ENCODE data around the gene WDFY4. TPM values are rescaled to one million over a fixed set of nuclear protein-coding genes. Genes with fewer than 3 reads are reported as not detected.

WDFY4 gene
- total and polyA plus RNA-seq, 4 experiments from 2014 or later = 0.29 to 1.00 (median 0.81) TPM; not detected in 1

DNA sequence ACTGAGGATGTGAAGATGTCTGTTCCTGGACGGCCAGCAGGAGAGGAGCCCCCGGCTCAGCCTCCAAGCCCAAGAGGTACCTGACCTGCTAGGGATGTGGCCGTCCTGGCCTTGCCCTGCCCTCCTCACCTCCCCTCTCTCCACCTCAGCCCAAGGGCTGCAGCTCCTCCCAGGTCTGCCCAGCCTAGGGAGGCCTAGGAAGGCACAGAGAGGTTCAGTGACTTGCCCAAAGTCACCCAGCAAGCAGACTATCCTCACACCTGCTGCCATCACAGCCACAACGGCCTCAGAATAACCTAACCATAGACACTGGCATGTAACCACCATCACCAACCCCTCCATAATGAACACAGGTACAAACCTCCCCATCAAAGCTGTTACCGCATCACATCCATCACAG is 293.6 kb downstream of the WDFY4 start:
- H3K27me3 Mint-ChIP-seq = peaks cover 2 to 5% of the 10 kb centered on the region in 2 donors
- CTCF ChIA-PET (ENCODE audit: partially characterized antibody) = interaction anchor here (1.2 to 6.4 kb wide), 4 partner anchors 11 to 540 kb away, joined by 3 to 45 read pairs (median 4); no protein-coding TSS in a partner anchor
- H3K27ac ChIP-seq (ENCODE audit: low read depth, low read length) = no peak overlapping the region
- H3K36me3 ChIP-seq (ENCODE audit: insufficient read depth, low read length) = no peaks in the 10 kb centered on the region
- no peak overlapping the region for H3K27ac Mint-ChIP-seq
- intact Hi-C loops (cut with micrococcal nuclease) = no loop called here
- DNase-seq = no peak
- no peaks in the 10 kb centered on the region for H3K9me3 Mint-ChIP-seq
- no peaks in the 10 kb centered on the region for H3K27me3 ChIP-seq (ENCODE audit: insufficient read depth, low read length)
- H3K36me3 Mint-ChIP-seq = no peaks in the 10 kb centered on the region
- H3K9me3 ChIP-seq (ENCODE audit: control insufficient read depth in 1 of 2, low read length in 2 of 2) = no peaks in the 10 kb centered on the region
- no peaks in the 10 kb centered on the region for H3K4me1 ChIP-seq (ENCODE audit: insufficient read depth, low read length)
- POLR2A ChIA-PET (ENCODE audit: partially characterized antibody) = no interaction called here
- H3K4me1 Mint-ChIP-seq = no peaks in the 10 kb centered on the region
- no peak overlapping the region for H3K4me3 Mint-ChIP-seq
- H3K4me3 ChIP-seq (ENCODE audit: low read length in 2 of 2) = no peak overlapping the region

DNA sequence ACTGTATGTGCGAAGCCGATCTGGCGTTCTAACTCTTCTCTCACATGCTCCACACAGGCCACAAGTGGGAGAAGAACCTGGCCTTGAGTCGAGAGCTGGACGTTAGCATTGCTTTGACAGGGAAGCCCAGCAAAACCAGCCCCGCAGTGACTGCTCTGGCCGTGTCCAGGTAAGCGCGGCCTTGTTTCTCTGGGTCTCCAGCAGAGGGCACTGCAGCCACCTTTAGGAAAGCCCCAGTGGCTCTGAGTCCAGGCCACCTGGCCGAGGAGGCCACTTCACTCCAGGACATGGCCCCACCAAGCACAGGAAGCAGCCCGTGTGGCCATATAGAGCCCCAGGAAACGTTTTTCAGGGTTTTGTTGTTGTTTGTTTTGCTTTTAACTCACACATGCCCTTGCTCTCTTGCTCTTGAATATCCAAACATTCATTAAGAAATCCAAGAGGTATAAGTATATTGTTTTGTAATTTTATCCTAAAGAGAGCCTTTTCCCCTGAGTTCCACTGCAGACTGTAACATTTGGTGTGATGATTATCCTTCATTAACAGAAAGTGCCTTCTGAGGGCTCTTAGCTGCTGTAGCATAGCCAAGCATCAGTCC is 296.7 kb downstream of the WDFY4 start:
- intact Hi-C loops (cut with micrococcal nuclease) = loop anchor here (2.0 kb wide), 1 partner anchor 537 kb away; no protein-coding TSS in a partner anchor
- Histone ChIP-seq H3K9me3 (ENCODE audit: control insufficient read depth in 1 of 2, low read length in 2 of 2) (no peaks in the 10 kb centered on the region), H3K36me3 (ENCODE audit: insufficient read depth, low read length) (no peaks in the 10 kb centered on the region), H3K27me3 (ENCODE audit: insufficient read depth, low read length) (no peaks in the 10 kb centered on the region), H3K27ac (ENCODE audit: low read depth, low read length) (no peak overlapping the region), H3K4me1 (ENCODE audit: insufficient read depth, low read length) (no peaks in the 10 kb centered on the region), H3K4me3 (ENCODE audit: low read length in 2 of 2) (no peak overlapping the region)
- ChIA-PET POLR2A (ENCODE audit: partially characterized antibody) (no interaction called here), CTCF (ENCODE audit: partially characterized antibody) (interaction anchor here (1.2 to 6.4 kb wide), 3 partner anchors 9 to 530 kb away, joined by 3 to 45 read pairs (median 12); no protein-coding TSS in a partner anchor)
- Mint-ChIP-seq H3K27me3 (peaks cover 0 to 2% of the 10 kb centered on the region in 2 donors), H3K4me3 (no peak overlapping the region), H3K27ac (no peak overlapping the region), H3K4me1 (no peaks in the 10 kb centered on the region), H3K36me3 (no peaks in the 10 kb centered on the region), H3K9me3 (no peaks in the 10 kb centered on the region)
- peak in 4 of 5 donors; percentile 12 to 25 (median 22) for DNase-seq

DNA sequence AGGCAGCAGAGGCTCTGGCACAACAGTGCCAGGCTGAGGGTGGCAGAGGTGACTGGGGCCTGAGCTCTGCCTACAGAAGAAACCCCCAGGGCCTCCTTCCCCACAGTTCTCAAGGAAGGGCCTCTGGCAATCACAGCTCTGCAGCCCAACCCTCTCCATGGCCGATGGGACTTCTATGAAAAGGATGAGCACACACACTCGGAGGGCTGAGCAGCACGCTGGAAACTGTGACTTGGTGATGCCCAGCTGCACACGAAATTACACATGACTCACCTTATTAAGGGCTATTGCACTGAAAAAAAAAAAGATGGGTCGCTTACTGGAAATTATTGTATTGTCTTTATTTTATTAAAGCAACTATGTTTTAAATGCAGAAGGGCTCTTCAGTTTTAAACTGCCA is 297.9 kb downstream of the WDFY4 start:
- ChIA-PET POLR2A (ENCODE audit: partially characterized antibody) (no interaction called here), CTCF (ENCODE audit: partially characterized antibody) (interaction anchor here (1.2 to 6.4 kb wide), 3 partner anchors 8 to 528 kb away, joined by 3 to 45 read pairs (median 12); no protein-coding TSS in a partner anchor)
- H3K4me3 Mint-ChIP-seq = no peak overlapping the region
- Histone ChIP-seq H3K4me3 (ENCODE audit: low read length in 2 of 2) (no peak overlapping the region), H3K27me3 (ENCODE audit: insufficient read depth, low read length) (no peaks in the 10 kb centered on the region), H3K27ac (ENCODE audit: low read depth, low read length) (no peak overlapping the region), H3K4me1 (ENCODE audit: insufficient read depth, low read length) (no peaks in the 10 kb centered on the region), H3K9me3 (ENCODE audit: control insufficient read depth in 1 of 2, low read length in 2 of 2) (no peaks in the 10 kb centered on the region), H3K36me3 (ENCODE audit: insufficient read depth, low read length) (no peaks in the 10 kb centered on the region)
- intact Hi-C loops (cut with micrococcal nuclease) = no loop called here
- no peak for DNase-seq
- no peak overlapping the region for H3K27ac Mint-ChIP-seq
- H3K36me3 Mint-ChIP-seq = no peaks in the 10 kb centered on the region
- H3K27me3 Mint-ChIP-seq = no peaks in the 10 kb centered on the region
- no peaks in the 10 kb centered on the region for H3K4me1 Mint-ChIP-seq
- no peaks in the 10 kb centered on the region for H3K9me3 Mint-ChIP-seq

DNA sequence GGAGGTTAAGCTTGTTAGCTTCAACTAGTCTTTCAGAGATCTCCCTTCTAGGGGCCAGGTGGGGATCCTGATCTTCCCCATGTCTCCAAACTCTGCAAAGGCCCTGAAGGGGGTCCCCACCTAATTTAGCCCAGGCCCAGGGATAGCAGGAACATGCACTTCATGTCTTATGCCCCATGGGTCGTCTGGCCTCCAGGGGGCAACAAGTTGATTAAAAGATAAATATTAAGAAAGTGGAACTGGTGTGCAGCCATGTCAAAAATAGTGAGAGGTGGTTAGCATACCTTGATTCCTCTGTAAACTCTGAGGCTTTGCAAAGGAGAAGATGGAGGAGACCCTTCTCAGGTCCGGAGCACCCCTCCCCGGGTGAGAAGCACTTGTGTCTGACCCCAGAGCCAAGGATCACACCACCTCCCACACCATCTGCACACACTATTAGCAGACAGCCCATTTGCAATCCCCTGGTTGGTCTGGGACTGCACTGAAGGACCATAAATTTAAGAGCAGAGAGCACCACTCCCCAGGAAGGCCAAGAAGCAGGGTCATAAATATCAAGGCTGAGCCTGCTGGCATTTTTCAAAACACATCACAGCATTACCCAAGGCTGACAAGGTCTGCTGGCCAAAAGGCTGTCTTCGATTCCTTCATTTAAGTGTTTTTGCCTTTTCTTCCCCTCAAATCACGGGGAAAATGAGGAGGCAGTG is 299.1 kb downstream of the WDFY4 start:
- no peak overlapping the region for H3K27ac Mint-ChIP-seq
- H3K9me3 Mint-ChIP-seq = no peaks in the 10 kb centered on the region
- no peak overlapping the region for H3K4me3 Mint-ChIP-seq
- no peak for DNase-seq
- Histone ChIP-seq H3K4me3 (ENCODE audit: low read length in 2 of 2) (no peak overlapping the region), H3K4me1 (ENCODE audit: insufficient read depth, low read length) (no peaks in the 10 kb centered on the region), H3K9me3 (ENCODE audit: control insufficient read depth in 1 of 2, low read length in 2 of 2) (no peaks in the 10 kb centered on the region), H3K27ac (ENCODE audit: low read depth, low read length) (no peak overlapping the region), H3K27me3 (ENCODE audit: insufficient read depth, low read length) (no peaks in the 10 kb centered on the region), H3K36me3 (ENCODE audit: insufficient read depth, low read length) (no peaks in the 10 kb centered on the region)
- POLR2A ChIA-PET (ENCODE audit: partially characterized antibody) = no interaction called here
- intact Hi-C loops (cut with micrococcal nuclease) = no loop called here
- H3K4me1 Mint-ChIP-seq = no peaks in the 10 kb centered on the region
- no peaks in the 10 kb centered on the region for H3K27me3 Mint-ChIP-seq
- no peaks in the 10 kb centered on the region for H3K36me3 Mint-ChIP-seq
- CTCF ChIA-PET (ENCODE audit: partially characterized antibody) = interaction anchor here (1.0 to 6.4 kb wide), 3 partner anchors 180 to 527 kb away, joined by 3 to 45 read pairs (median 12); no protein-coding TSS in a partner anchor

DNA sequence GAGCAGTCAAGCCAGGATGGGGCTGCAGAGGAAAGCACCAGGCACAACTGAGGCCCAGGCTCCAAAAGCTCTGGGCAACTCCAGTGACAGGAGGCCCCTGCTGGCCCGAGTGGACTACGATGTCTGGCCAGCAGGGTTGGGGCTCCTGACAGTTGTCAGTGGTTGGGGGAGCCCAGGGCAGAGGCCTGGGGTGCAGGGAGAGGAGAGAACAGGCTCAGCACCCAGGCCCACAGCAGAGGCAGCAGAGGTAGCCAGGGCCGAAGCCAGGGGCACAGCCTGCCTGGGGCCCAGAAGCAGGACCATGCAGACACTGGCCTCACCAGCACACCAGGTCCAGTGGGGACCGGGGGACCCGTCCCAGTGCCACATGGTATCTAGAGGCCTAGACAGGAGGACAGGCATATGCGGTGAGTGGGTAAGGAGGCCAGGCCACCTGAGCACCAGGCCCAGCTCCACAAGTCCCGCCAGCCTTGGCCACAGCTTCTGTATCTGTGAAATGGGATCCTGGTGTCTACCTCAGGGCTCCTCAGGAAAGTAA is 301.0 kb downstream of the WDFY4 start:
- Histone ChIP-seq H3K9me3 (ENCODE audit: control insufficient read depth in 1 of 2, low read length in 2 of 2) (no peaks in the 10 kb centered on the region), H3K27ac (ENCODE audit: low read depth, low read length) (no peak overlapping the region), H3K4me1 (ENCODE audit: insufficient read depth, low read length) (no peaks in the 10 kb centered on the region), H3K36me3 (ENCODE audit: insufficient read depth, low read length) (no peaks in the 10 kb centered on the region), H3K4me3 (ENCODE audit: low read length in 2 of 2) (no peak overlapping the region), H3K27me3 (ENCODE audit: insufficient read depth, low read length) (no peaks in the 10 kb centered on the region)
- no peaks in the 10 kb centered on the region for H3K27me3 Mint-ChIP-seq
- ChIA-PET POLR2A (ENCODE audit: partially characterized antibody) (no interaction called here), CTCF (ENCODE audit: partially characterized antibody) (no interaction called here)
- no peaks in the 10 kb centered on the region for H3K36me3 Mint-ChIP-seq
- DNase-seq = no peak
- intact Hi-C loops (cut with micrococcal nuclease) = no loop called here
- no peak overlapping the region for H3K27ac Mint-ChIP-seq
- no peaks in the 10 kb centered on the region for H3K4me1 Mint-ChIP-seq
- no peaks in the 10 kb centered on the region for H3K9me3 Mint-ChIP-seq
- H3K4me3 Mint-ChIP-seq = no peak overlapping the region

DNA sequence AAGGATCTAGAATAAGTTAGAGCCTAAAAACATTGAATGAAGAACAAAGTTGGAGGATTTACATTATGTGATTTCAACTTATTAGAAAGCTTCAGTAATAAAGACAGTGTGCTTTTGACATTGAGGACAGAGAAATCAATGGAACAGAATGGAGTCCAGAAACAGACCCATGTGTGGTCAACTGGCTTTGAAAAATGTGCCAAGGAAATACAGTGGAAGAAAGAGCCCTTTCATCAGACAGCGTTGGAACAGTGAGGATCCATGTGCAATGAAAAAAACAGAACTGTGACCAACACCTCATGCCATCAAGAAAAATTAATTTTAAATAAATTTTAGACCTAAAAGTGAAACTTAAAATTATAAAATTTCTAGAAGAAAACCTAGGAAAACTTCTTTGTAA is 305.6 kb downstream of the WDFY4 start:
- no peaks in the 10 kb centered on the region for H3K36me3 ChIP-seq (ENCODE audit: insufficient read depth, low read length)
- DNase-seq = no peak
- no peak overlapping the region for H3K4me3 ChIP-seq (ENCODE audit: low read length in 2 of 2)
- no peaks in the 10 kb centered on the region for H3K4me1 ChIP-seq (ENCODE audit: insufficient read depth, low read length)
- H3K4me1 Mint-ChIP-seq = no peaks in the 10 kb centered on the region
- intact Hi-C loops (cut with micrococcal nuclease) = no loop called here
- ChIA-PET POLR2A (ENCODE audit: partially characterized antibody) (no interaction called here), CTCF (ENCODE audit: partially characterized antibody) (interaction anchor here (1.1 to 1.7 kb wide), 2 partner anchors 8 to 11 kb away, joined by 3 to 5 read pairs; no protein-coding TSS in a partner anchor)
- H3K9me3 ChIP-seq (ENCODE audit: control insufficient read depth in 1 of 2, low read length in 2 of 2) = no peaks in the 10 kb centered on the region
- H3K27me3 Mint-ChIP-seq = no peaks in the 10 kb centered on the region
- no peak overlapping the region for H3K27ac ChIP-seq (ENCODE audit: low read depth, low read length)
- no peak overlapping the region for H3K27ac Mint-ChIP-seq
- no peaks in the 10 kb centered on the region for H3K27me3 ChIP-seq (ENCODE audit: insufficient read depth, low read length)
- H3K4me3 Mint-ChIP-seq = no peak overlapping the region
- no peaks in the 10 kb centered on the region for H3K9me3 Mint-ChIP-seq
- no peaks in the 10 kb centered on the region for H3K36me3 Mint-ChIP-seq

DNA sequence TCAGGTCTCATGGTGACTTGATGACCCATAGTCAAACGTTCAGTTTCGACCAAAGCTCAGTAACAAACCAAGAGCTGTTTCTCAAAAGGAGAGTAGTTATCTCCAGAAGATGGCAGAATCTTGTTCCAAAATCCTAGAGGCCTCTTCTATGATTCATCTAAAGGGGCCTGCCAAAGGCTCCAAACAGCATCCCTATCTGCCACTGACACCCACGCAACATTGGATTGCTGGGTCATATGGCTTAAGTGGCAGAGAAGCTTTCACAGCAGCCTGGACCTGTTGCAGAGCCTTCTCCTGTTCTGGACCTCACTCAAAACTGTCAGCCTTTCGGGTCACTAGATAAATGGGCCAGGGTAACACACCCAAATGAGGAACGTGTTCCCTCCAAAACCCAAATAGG is 309.0 kb downstream of the WDFY4 start:
- no peaks in the 10 kb centered on the region for H3K4me1 ChIP-seq (ENCODE audit: insufficient read depth, low read length)
- ChIA-PET CTCF (ENCODE audit: partially characterized antibody) (no interaction called here), POLR2A (ENCODE audit: partially characterized antibody) (no interaction called here)
- no peaks in the 10 kb centered on the region for H3K9me3 ChIP-seq (ENCODE audit: control insufficient read depth in 1 of 2, low read length in 2 of 2)
- H3K4me3 ChIP-seq (ENCODE audit: low read length in 2 of 2) = no peak overlapping the region
- H3K27ac Mint-ChIP-seq = no peak overlapping the region
- H3K27ac ChIP-seq (ENCODE audit: low read depth, low read length) = no peak overlapping the region
- no peaks in the 10 kb centered on the region for H3K36me3 Mint-ChIP-seq
- no peak overlapping the region for H3K4me3 Mint-ChIP-seq
- DNase-seq = no peak
- peaks cover 0 to 2% (median 0%) of the 10 kb centered on the region in 8 donors for H3K9me3 Mint-ChIP-seq
- intact Hi-C loops (cut with micrococcal nuclease) = no loop called here
- H3K4me1 Mint-ChIP-seq = no peaks in the 10 kb centered on the region
- H3K36me3 ChIP-seq (ENCODE audit: insufficient read depth, low read length) = no peaks in the 10 kb centered on the region
- no peaks in the 10 kb centered on the region for H3K27me3 ChIP-seq (ENCODE audit: insufficient read depth, low read length)
- peaks cover 0 to 2% of the 10 kb centered on the region in 2 donors for H3K27me3 Mint-ChIP-seq

Data from CD4-positive, alpha-beta memory T cell (primary cell).